Parathyroid adenoma (tissue), 2 donors: ENCODE results near the gene WDR18.
A peak's percentile ranks its signal among the peaks of the same experiment; 100 is the strongest.

Experiments used
- H2AFZ ChIP-seq: fragments of 300-600 bp; sonication (generic); one replicate; pipeline ENCODE4 v1.7.0; 2017; ENCODE audit warnings: antibody characterized with exemption, mild to moderate bottlenecking
- H3K27ac ChIP-seq: fragments of 300-600 bp; sonication (generic); one replicate; pipeline ENCODE4 v1.7.0; 2017
- H3K27me3 ChIP-seq: fragments of 300-600 bp; sonication (generic); one replicate; pipeline ENCODE4 v1.7.0; 2017; ENCODE audit warnings: low read length; ENCODE audit not compliant: control insufficient read depth, insufficient read depth
- H3K36me3 ChIP-seq: fragments of 300-600 bp; sonication (generic); one replicate; pipeline ENCODE4 v1.7.0; 2017; ENCODE audit warnings: low read length; ENCODE audit not compliant: control insufficient read depth, insufficient read depth
- H3K4me1 ChIP-seq: fragments of 300-600 bp; sonication (generic); one replicate; pipeline ENCODE4 v1.7.0; 2017; ENCODE audit warnings: control low read depth
- H3K4me2 ChIP-seq: fragments of 300-600 bp; sonication (generic); one replicate; pipeline ENCODE4 v1.7.0; 2017; ENCODE audit warnings: low read length
- H3K4me3 ChIP-seq: fragments of 300-600 bp; sonication (generic); one replicate; pipeline ENCODE4 v1.7.0; 2017; ENCODE audit warnings: low read depth, low read length
- H3K79me2 ChIP-seq: fragments of 300-600 bp; sonication (generic); one replicate; pipeline ENCODE4 v1.7.0; 2017; ENCODE audit warnings: control low read depth
- H3K9ac ChIP-seq: fragments of 300-600 bp; sonication (generic); one replicate; pipeline ENCODE4 v1.7.0; 2017; ENCODE audit warnings: mild to moderate bottlenecking
- H3K9me3 ChIP-seq: fragments of 300-600 bp; sonication (generic); one replicate; pipeline ENCODE4 v1.7.0; 2017; ENCODE audit warnings: low read length; ENCODE audit not compliant: control insufficient read depth
- TF ChIP-seq, protein P1 (sequence below): fragments of 300-600 bp; sonication (generic); IDR thresholded peaks from one replicate; pipeline ENCODE4 v1.7.0; 2017; ENCODE audit warnings: antibody characterized with exemption, mild to moderate bottlenecking
- donor health status: primary hyperparathyroidism.

The WDR18 gene

GRCh38 chr19:995051-995827 is 11.1 kb downstream of the WDR18 start:
- H3K36me3 ChIP-seq = no peaks in the 10 kb centered on the region
- peaks cover 4% of the 10 kb centered on the region for H3K4me1 ChIP-seq
- no peak overlapping the region for H3K9ac ChIP-seq
- H3K4me2 ChIP-seq = no peak overlapping the region
- no peak overlapping the region for H3K27ac ChIP-seq
- TF ChIP-seq, protein P1, sequence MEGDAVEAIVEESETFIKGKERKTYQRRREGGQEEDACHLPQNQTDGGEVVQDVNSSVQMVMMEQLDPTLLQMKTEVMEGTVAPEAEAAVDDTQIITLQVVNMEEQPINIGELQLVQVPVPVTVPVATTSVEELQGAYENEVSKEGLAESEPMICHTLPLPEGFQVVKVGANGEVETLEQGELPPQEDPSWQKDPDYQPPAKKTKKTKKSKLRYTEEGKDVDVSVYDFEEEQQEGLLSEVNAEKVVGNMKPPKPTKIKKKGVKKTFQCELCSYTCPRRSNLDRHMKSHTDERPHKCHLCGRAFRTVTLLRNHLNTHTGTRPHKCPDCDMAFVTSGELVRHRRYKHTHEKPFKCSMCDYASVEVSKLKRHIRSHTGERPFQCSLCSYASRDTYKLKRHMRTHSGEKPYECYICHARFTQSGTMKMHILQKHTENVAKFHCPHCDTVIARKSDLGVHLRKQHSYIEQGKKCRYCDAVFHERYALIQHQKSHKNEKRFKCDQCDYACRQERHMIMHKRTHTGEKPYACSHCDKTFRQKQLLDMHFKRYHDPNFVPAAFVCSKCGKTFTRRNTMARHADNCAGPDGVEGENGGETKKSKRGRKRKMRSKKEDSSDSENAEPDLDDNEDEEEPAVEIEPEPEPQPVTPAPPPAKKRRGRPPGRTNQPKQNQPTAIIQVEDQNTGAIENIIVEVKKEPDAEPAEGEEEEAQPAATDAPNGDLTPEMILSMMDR = no peak
- H3K4me3 ChIP-seq = no peak overlapping the region
- H2AFZ ChIP-seq = no peak overlapping the region
- no peaks in the 10 kb centered on the region for H3K9me3 ChIP-seq
- H3K79me2 ChIP-seq = no peaks in the 10 kb centered on the region
- peaks cover 3% of the 10 kb centered on the region for H3K27me3 ChIP-seq

GRCh38 chr19:996051-996838 is 12.1 kb downstream of the WDR18 start:
- H3K4me3 ChIP-seq = peak overlapping the region; percentile 35
- no peaks in the 10 kb centered on the region for H3K36me3 ChIP-seq
- H3K4me1 ChIP-seq = peaks cover 4% of the 10 kb centered on the region
- H2AFZ ChIP-seq = no peak overlapping the region
- peak overlapping the region; percentile 59 for H3K4me2 ChIP-seq
- H3K9me3 ChIP-seq = no peaks in the 10 kb centered on the region
- H3K9ac ChIP-seq = no peak overlapping the region
- TF ChIP-seq, protein P1 = no peak
- H3K27ac ChIP-seq = no peak overlapping the region
- H3K27me3 ChIP-seq = peaks cover 3% of the 10 kb centered on the region
- H3K79me2 ChIP-seq = no peaks in the 10 kb centered on the region

- Histone ChIP-seq H3K9me3 (no peaks in the 10 kb centered on the region), H3K27ac (no peak overlapping the region), H3K4me1 (peaks cover 4% of the 10 kb centered on the region), H3K4me2 (no peak overlapping the region), H2AFZ (no peak overlapping the region), H3K36me3 (no peaks in the 10 kb centered on the region), H3K79me2 (no peaks in the 10 kb centered on the region), H3K4me3 (no peak overlapping the region), H3K9ac (no peak overlapping the region), H3K27me3 (peaks cover 3% of the 10 kb centered on the region)
- TF ChIP-seq, protein P1 = no peak
Measured at GRCh38 chr19:998064-998463, 13.9 kb downstream of the WDR18 start.

GRCh38 chr19:999379-999719 is 15.2 kb downstream of the WDR18 start:
- peaks cover 3% of the 10 kb centered on the region for H3K27me3 ChIP-seq
- TF ChIP-seq, protein P1 = no peak

More at GRCh38 chr19:999379-999719, 15.2 kb downstream of the WDR18 start:
- Histone ChIP-seq H3K9ac (no peak overlapping the region), H3K9me3 (no peaks in the 10 kb centered on the region), H3K4me1 (peaks cover 4% of the 10 kb centered on the region), H3K27ac (no peak overlapping the region), H3K4me2 (no peak overlapping the region), H2AFZ (no peak overlapping the region), H3K4me3 (no peak overlapping the region), H3K36me3 (no peaks in the 10 kb centered on the region), H3K79me2 (no peaks in the 10 kb centered on the region)
